HG02885 (cell line): ENCODE results near the gene STIMATE.

ENCODE experiments used
- ATAC-seq: cut with Tn5 transposase; IDR thresholded peaks from one replicate; pipeline ENCODE4 v1.9.1; 2021; ENCODE audit warnings: mild to moderate bottlenecking; ENCODE audit not compliant: unreplicated experiment, poor library complexity

Gene STIMATE

GRCh38 chr3:52843881-52844280 lies 53.5 kb downstream of the STIMATE start:
- ATAC-seq = no peak

GRCh38 chr3:52843108-52843865 lies 54.1 kb downstream of the STIMATE start:
- ATAC-seq = no peak

- ATAC-seq = no peak
These were observed 54.9 kb downstream of the STIMATE start for GRCh38 chr3:52842424-52842823.

- ATAC-seq = no peak
These were observed 55.4 kb downstream of the STIMATE start for GRCh38 chr3:52841981-52842340.

GRCh38 chr3:52841211-52841980 lies 56.0 kb downstream of the STIMATE start:
- ATAC-seq = no peak

GRCh38 chr3:52839892-52840545 lies 57.3 kb downstream of the STIMATE start:
- ATAC-seq = no peak

DNA sequence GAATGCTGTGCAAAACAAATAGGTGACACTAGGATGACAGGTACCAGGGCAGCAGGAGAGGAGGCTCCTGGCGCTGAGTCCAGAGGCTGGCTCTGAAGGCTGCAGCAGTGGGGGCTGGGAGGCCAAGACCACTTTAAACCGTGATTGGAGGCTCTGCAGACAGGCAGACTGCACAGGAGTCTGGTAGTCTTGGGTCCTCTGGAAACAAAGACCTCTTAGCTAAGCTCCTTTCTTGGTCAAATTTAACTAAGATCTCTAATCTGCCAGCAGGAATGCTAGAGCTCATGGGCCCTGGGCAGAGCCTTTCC lies 58.1 kb downstream of the STIMATE start:
- no peak for ATAC-seq

DNA sequence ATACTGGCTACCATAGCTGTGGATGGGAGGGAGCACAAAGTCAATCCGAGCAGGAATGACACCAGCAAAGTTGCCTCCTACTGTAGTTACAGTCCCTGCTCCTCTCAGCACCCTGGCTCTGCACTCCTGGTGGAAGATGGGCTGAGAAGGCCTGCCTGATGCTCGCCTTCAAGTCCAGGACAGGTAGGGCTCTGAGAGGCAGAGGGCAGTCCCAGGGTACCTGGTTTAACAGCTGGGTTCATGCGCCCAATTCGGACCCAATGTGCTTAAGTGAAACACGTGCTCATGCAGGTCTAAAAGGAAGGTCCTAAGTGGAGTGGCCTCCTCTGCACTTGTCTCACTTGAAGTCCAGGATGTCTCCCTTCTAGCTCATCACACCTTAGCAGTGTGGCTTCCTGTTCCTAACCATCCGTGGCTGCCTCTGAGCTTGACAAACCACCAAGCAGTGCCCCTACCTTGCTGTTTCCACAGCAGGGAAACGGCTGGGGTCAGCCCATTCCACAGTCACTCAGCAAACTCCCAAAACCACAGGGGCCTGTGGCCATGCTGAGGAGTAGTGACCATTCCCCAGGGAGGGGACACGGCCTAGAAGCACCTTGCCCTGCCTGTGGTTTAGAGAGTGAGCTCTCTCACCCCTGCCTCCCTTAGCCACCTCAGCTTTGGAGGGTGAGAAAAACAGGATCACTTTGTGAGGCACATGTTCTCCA lies 58.6 kb downstream of the STIMATE start:
- ATAC-seq = no peak

DNA sequence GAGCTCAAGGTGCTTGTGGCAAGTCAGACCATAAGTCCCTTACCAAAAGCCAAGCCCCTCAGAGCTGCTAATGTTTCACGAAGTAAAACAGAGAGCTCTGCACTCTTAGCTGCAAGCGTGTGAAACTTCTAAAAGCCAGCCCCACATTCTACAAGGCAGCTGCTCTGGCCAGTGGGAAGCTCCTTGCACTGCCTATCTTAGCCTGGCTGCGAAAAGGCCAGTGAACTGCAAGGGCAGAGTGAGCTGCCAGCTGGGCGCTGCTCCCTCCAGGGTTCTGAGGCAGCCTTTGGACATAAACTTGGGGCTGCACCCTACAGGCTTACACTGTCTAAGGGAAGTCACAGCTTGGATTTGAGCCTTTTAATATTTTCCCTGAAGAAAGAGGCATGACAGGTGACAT lies 60.4 kb downstream of the STIMATE start:
- ATAC-seq = no peak

DNA sequence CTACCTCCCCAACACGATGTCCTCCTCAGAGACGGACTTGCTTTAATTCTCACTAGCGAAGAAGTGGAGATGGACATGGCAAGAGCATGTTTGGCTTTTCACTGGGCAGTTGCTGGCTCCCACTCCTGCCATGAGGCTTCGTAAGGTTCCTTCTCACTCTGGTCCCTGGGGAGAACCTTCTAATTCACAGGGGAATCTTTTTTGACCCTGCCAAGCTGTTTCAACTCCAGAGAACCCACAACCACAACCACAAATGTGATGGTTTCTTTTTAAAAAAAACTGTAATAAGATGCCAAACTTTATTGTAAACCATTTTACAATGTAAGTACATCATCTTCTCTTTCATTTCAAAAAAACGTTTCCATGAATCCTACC lies 60.9 kb downstream of the STIMATE start:
- ATAC-seq = no peak

DNA sequence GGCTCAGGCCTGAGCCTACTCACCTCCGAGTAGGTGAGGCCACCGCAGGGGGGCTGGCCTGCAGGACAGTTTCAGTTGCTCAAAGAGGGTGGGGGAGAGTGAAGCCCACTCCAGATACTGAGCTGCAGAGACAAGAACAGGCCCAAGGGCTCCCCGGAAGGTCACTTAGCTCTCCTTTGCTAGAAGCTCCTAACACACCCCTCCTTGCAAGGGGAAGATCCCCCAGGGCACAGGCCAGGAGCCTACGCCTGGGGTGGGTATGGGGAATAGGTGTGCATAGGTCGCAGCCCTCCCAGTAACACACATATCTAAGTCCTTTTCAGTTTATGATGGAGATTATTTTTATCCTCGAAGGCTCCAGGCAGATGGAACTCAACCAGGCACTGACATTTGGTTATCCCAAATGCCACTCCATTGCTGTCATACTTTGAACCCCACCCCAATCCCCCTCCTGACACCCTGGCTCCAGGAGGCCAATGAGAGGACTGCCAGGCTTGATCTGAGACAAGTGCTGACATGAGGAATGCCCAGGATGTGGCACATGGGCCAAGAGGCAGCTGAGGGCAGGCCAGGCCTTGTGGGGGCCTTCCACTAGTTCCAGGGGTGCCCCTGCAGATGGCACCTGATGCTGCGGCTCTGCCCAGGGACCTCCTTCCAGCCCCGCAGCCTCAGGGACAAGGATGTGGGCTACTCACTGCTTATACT lies 61.4 kb downstream of the STIMATE start:
- ATAC-seq = no peak

DNA sequence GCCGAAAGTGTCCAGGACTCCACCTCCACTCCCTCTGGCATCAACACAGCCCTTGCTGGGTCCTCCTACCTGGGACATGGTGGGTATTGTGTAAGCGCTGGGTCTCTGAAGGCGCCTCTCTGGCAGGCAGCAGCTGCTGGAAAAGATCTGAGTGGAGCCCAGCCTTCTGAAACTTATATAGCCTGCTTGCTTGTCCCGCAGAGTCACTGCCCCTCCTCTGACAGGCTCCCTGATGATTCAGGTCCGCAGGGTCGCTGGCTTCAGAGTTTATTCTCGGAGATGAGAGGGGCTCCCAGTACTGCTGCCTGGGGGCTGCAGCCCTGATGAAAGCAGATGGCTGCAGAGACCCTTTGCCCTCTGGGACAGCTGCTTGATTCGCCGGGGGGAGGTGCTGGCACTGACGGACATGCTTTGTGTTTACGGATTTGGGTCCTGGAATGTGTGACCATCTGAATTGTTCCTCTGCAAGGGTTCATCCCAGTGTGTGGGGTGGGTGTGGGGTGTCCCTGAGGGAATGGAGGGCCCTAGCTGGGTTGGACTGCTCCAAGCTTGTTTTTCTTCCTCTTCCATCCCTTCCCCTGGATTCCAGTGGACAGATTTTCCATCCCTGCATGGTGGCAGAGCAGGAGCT lies 62.4 kb downstream of the STIMATE start, which contains the start of gene MUSTN1:
Gene MUSTN1 (minus strand): TSS at position 149 of the 631 bp plus-strand sequence. CDS start 71 bp downstream, at position 78.
- no peak for ATAC-seq

DNA sequence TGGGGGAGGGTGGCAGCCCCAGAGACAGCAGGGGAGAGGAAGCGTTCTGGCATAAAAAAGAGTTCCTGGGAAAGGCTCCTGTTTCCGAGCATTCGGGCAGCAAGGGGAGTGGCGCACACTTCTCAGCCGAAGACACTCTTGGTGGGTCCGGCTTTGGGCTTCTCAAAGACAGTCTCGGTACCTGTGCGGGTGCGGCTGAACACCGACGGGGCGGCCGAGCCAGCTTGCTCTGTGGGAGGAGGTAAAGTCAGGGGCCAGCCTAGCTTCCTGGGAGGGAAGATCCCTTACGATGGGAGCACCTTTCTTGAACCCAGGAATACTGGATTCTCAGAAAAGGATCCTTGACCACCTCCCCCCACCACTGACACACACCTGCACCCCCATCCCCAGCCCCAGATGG lies 64.1 kb downstream of the STIMATE start:
- no peak for ATAC-seq

DNA sequence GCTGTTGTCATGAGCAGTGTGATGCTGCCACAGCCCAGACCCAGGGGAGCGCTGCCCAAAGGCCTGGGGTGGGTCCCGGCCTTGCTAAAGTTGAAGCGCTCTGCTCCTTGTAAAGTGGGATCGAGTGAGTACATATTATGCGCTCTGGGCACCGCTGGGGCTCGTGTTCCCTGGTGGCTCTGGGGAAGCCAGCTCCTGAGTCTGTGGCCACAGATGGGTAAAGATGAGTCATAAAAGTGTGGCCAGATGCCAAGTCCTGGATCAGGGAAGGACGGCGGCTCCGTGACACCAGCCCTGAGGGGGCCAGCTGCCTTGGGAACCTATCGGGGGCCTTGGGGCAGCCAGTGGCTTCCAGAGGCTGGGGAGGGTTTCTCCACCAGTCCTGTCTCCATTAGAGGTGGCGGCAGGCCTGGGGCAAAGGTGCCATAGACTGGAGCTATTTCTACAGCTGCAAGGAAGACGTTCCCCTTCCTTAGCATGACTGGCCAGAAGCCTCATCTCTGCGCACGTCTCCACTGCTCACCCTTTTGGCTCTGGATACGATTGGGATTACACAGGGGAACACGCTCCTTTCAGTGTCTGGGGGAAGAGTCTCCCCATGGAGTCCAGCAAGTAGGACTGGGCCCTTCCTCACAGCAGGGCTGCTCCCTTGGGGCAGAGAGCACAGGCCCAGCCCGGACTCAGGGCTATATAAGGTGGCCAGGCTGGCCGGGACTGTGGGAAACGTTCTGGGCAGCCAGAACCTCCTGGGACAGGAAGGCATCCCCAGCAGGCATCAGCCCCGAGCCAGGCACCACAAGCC lies 65.6 kb downstream of the STIMATE start:
- ATAC-seq = no peak

GRCh38 chr3:52830535-52831258 lies 66.7 kb downstream of the STIMATE start, which contains the start of gene ITIH4:
TSS of gene ITIH4 (minus strand) at chr3:52830672. CDS start at chr3:52830642, 30 bp downstream.
- ATAC-seq = no peak

- no peak for ATAC-seq
These were observed 67.4 kb downstream of the STIMATE start for GRCh38 chr3:52829906-52830463.

GRCh38 chr3:52829482-52829881 lies 67.9 kb downstream of the STIMATE start:
- no peak for ATAC-seq

- ATAC-seq = no peak
These were observed 69.4 kb downstream of the STIMATE start for GRCh38 chr3:52827866-52828376.
